ENCODE measurements around the gene RTL9. TPM values are rescaled to one million over a fixed set of nuclear protein-coding genes. Genes with fewer than 3 reads are reported as not detected.

RTL9 gene
- total RNA-seq, 2 experiments from 2014 or later = not detected

- no peak for DNase-seq
- CTCF ChIA-PET = no interaction called here
- Mint-ChIP-seq H3K4me3 (no peak overlapping the region), H3K9me3 (no peaks in the 10 kb centered on the region), H3K36me3 (ENCODE audit: low read depth) (no peaks in the 10 kb centered on the region), H3K4me1 (ENCODE audit: low read depth) (no peaks in the 10 kb centered on the region), H3K27me3 (ENCODE audit: low read depth) (no peaks in the 10 kb centered on the region), H3K27ac (no peak overlapping the region)
- intact Hi-C loops (cut with micrococcal nuclease) = no loop called here
Observed at GRCh38 chrX:110373310-110373709, 14.7 kb downstream of the RTL9 start.

GRCh38 chrX:110374559-110374958 lies 15.9 kb downstream of the RTL9 start:
- intact Hi-C loops (cut with micrococcal nuclease) = no loop called here
- Mint-ChIP-seq H3K9me3 (no peaks in the 10 kb centered on the region), H3K27me3 (ENCODE audit: low read depth) (no peaks in the 10 kb centered on the region), H3K36me3 (ENCODE audit: low read depth) (no peaks in the 10 kb centered on the region), H3K4me1 (ENCODE audit: low read depth) (no peaks in the 10 kb centered on the region), H3K4me3 (no peak overlapping the region), H3K27ac (no peak overlapping the region)
- no peak for DNase-seq
- CTCF ChIA-PET = no interaction called here

DNA sequence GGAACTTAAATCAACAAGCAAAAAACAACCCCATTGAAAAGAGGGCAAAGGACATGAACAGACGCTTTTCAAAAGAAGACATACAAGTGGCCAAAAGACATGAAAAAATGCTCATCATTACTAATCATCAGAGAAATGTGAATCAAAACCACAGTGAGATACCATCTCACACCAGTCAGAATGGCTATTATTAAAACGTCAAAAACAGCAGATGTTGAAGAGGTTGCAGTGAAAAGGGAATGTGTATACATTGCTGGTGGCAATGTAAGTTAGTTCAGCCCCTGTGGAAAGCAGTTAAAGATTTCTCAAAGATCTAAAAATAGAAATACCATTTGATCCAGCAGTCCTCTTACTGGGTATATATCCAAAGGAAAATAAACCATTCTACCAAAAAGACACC lies 22.6 kb downstream of the RTL9 start:
- no peak overlapping the region for H3K4me3 Mint-ChIP-seq
- H3K36me3 Mint-ChIP-seq (ENCODE audit: low read depth) = no peaks in the 10 kb centered on the region
- intact Hi-C loops (cut with micrococcal nuclease) = no loop called here
- H3K27me3 Mint-ChIP-seq (ENCODE audit: low read depth) = no peaks in the 10 kb centered on the region
- CTCF ChIA-PET = no interaction called here
- H3K9me3 Mint-ChIP-seq = no peaks in the 10 kb centered on the region
- no peak overlapping the region for H3K27ac Mint-ChIP-seq
- DNase-seq = no peak
- no peaks in the 10 kb centered on the region for H3K4me1 Mint-ChIP-seq (ENCODE audit: low read depth)

GRCh38 chrX:110383414-110383813 lies 24.8 kb downstream of the RTL9 start:
- Mint-ChIP-seq H3K9me3 (no peaks in the 10 kb centered on the region), H3K27ac (no peak overlapping the region), H3K4me1 (ENCODE audit: low read depth) (no peaks in the 10 kb centered on the region), H3K4me3 (no peak overlapping the region), H3K27me3 (ENCODE audit: low read depth) (peaks cover 2% of the 10 kb centered on the region), H3K36me3 (ENCODE audit: low read depth) (no peaks in the 10 kb centered on the region)
- DNase-seq = no peak
- intact Hi-C loops (cut with micrococcal nuclease) = no loop called here
- CTCF ChIA-PET = interaction anchor here (2.3 kb wide), 1 partner anchor 29 kb away, joined by 5 read pairs; no protein-coding TSS in a partner anchor

DNA sequence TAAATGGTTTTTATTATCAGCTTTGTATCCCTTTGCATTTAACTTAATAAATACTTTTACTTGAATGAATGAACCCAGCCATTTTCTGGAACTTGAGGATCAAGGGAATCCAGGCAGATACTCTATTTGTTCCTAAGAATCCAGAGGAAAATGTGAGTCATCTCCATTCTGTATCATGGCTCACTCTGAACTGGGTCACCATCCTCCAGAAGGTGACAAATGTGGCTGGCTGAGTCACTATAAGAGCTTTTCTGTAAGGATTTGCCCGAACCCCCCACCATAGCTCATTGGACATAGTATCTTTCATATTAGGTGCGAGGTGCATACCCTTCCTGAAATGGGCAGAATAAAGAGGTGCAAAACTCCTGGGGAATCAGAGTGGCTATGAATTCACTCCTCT lies 25.8 kb downstream of the RTL9 start:
- no peaks in the 10 kb centered on the region for H3K9me3 Mint-ChIP-seq
- no peak overlapping the region for H3K4me3 Mint-ChIP-seq
- DNase-seq = no peak
- H3K4me1 Mint-ChIP-seq (ENCODE audit: low read depth) = no peaks in the 10 kb centered on the region
- H3K27me3 Mint-ChIP-seq (ENCODE audit: low read depth) = peaks cover 2% of the 10 kb centered on the region
- no peak overlapping the region for H3K27ac Mint-ChIP-seq
- no peaks in the 10 kb centered on the region for H3K36me3 Mint-ChIP-seq (ENCODE audit: low read depth)
- intact Hi-C loops (cut with micrococcal nuclease) = no loop called here
- CTCF ChIA-PET = interaction anchor here (2.3 kb wide), 1 partner anchor 28 kb away, joined by 5 read pairs; no protein-coding TSS in a partner anchor

DNA sequence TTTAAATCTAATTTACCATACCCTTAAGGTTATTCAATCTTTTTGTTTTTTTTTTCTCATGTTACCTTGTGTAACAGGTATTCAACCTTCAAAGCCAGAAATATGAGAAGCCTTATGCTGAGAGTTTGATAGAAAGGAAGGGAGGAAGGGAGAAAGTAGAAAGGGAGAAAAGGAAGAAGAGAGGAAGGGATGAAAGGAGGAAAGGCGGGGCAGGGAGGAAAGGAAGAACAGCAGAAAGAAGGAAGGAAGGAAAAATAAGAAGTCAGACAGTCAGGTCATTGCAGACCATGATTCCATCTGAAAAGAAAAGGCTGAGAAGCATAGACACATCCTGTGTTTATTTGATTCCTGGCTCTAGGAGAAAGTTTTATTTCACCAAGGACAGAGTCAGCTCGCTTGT lies 30.9 kb downstream of the RTL9 start:
- Mint-ChIP-seq H3K36me3 (ENCODE audit: low read depth) (no peaks in the 10 kb centered on the region), H3K9me3 (no peaks in the 10 kb centered on the region), H3K27me3 (ENCODE audit: low read depth) (peaks cover 2% of the 10 kb centered on the region), H3K4me1 (ENCODE audit: low read depth) (no peaks in the 10 kb centered on the region), H3K4me3 (no peak overlapping the region), H3K27ac (no peak overlapping the region)
- CTCF ChIA-PET = interaction anchor here (1.1 to 1.3 kb wide), 2 partner anchors 14 to 19 kb away, joined by 3 to 4 read pairs; no protein-coding TSS in a partner anchor
- intact Hi-C loops (cut with micrococcal nuclease) = no loop called here
- DNase-seq = no peak

DNA sequence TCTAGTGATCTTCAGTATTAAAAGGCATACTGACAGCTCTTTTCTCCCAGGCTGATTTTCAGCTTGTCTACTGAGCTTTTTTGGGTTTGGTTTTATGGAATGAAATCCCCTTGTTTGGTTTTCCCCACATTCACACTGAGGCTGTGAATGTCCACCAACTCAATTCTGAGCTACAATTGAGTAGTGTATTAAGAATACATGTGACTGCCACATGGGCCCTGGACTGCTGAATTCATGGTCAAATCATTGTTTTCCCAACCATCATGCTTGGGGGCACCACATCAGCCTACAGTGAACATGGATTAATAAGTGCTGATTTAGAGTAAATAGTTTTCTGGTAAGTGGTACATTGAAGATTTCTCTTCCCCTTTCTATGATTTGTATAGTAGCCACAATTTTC lies 32.4 kb downstream of the RTL9 start:
- no peaks in the 10 kb centered on the region for H3K4me1 Mint-ChIP-seq (ENCODE audit: low read depth)

GRCh38 chrX:110394651-110395050 lies 36.0 kb downstream of the RTL9 start:
- Mint-ChIP-seq H3K27me3 (ENCODE audit: low read depth) (no peaks in the 10 kb centered on the region), H3K4me3 (no peak overlapping the region), H3K36me3 (ENCODE audit: low read depth) (no peaks in the 10 kb centered on the region), H3K27ac (no peak overlapping the region), H3K4me1 (ENCODE audit: low read depth) (no peaks in the 10 kb centered on the region), H3K9me3 (no peaks in the 10 kb centered on the region)
- no peak for DNase-seq
- intact Hi-C loops (cut with micrococcal nuclease) = no loop called here
- CTCF ChIA-PET = no interaction called here

More for the DNA sequence above, 32.4 kb downstream of the RTL9 start:
- Mint-ChIP-seq H3K9me3 (no peaks in the 10 kb centered on the region), H3K27ac (no peak overlapping the region), H3K36me3 (ENCODE audit: low read depth) (no peaks in the 10 kb centered on the region), H3K27me3 (ENCODE audit: low read depth) (peaks cover 2% of the 10 kb centered on the region), H3K4me3 (no peak overlapping the region)
- CTCF ChIA-PET = interaction anchor here (1.1 to 1.3 kb wide), 3 partner anchors 18 to 245 kb away, joined by 3 to 4 read pairs (median 3); no protein-coding TSS in a partner anchor
- no peak for DNase-seq
- intact Hi-C loops (cut with micrococcal nuclease) = no loop called here

GRCh38 chrX:110395877-110396276 lies 37.2 kb downstream of the RTL9 start:
- Mint-ChIP-seq H3K4me1 (ENCODE audit: low read depth) (no peaks in the 10 kb centered on the region), H3K27me3 (ENCODE audit: low read depth) (no peaks in the 10 kb centered on the region), H3K36me3 (ENCODE audit: low read depth) (no peaks in the 10 kb centered on the region), H3K27ac (no peak overlapping the region), H3K4me3 (no peak overlapping the region), H3K9me3 (no peaks in the 10 kb centered on the region)
- intact Hi-C loops (cut with micrococcal nuclease) = no loop called here
- no peak for DNase-seq
- CTCF ChIA-PET = no interaction called here

DNA sequence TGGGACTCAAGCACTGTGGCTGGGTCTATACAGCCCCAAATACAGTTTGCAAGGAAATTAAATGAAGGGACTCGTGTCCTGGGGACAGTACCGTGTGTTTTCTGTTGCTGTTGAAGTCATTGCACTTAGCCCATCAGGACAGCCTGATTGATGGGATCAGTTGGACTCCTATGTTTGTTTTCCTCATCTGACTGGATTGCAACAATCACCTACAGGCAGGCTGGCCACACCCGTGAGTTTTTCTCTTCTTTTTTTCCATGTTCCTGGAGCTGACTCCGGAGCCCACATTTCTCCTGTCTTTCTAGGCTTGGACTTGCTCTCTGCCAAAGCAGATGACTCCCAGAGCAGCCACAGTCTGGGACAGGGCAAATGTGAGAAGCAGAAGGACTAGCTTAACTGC lies 38.1 kb downstream of the RTL9 start:
- intact Hi-C loops (cut with micrococcal nuclease) = no loop called here
- Mint-ChIP-seq H3K4me3 (no peak overlapping the region), H3K4me1 (ENCODE audit: low read depth) (no peaks in the 10 kb centered on the region), H3K9me3 (no peaks in the 10 kb centered on the region), H3K27me3 (ENCODE audit: low read depth) (no peaks in the 10 kb centered on the region), H3K27ac (no peak overlapping the region), H3K36me3 (ENCODE audit: low read depth) (no peaks in the 10 kb centered on the region)
- no peak for DNase-seq
- CTCF ChIA-PET = interaction anchor here (0.6 kb wide), 1 partner anchor 249 kb away, joined by 3 read pairs; no protein-coding TSS in a partner anchor

- Mint-ChIP-seq H3K27ac (no peak overlapping the region), H3K4me3 (no peak overlapping the region), H3K4me1 (ENCODE audit: low read depth) (no peaks in the 10 kb centered on the region), H3K9me3 (no peaks in the 10 kb centered on the region), H3K36me3 (ENCODE audit: low read depth) (no peaks in the 10 kb centered on the region), H3K27me3 (ENCODE audit: low read depth) (no peaks in the 10 kb centered on the region)
- intact Hi-C loops (cut with micrococcal nuclease) = no loop called here
- CTCF ChIA-PET = interaction anchor here (0.6 kb wide), 1 partner anchor 8 kb away, joined by 3 read pairs; no protein-coding TSS in a partner anchor
- DNase-seq = no peak
Observed at GRCh38 chrX:110397339-110397738, 38.7 kb downstream of the RTL9 start.

- Mint-ChIP-seq H3K4me1 (ENCODE audit: low read depth) (no peaks in the 10 kb centered on the region), H3K9me3 (no peaks in the 10 kb centered on the region), H3K27ac (no peak overlapping the region), H3K4me3 (no peak overlapping the region), H3K36me3 (ENCODE audit: low read depth) (no peaks in the 10 kb centered on the region), H3K27me3 (ENCODE audit: low read depth) (no peaks in the 10 kb centered on the region)
- intact Hi-C loops (cut with micrococcal nuclease) = no loop called here
- DNase-seq = no peak
- CTCF ChIA-PET = no interaction called here
Observed at GRCh38 chrX:110397904-110398303, 39.3 kb downstream of the RTL9 start.

DNA sequence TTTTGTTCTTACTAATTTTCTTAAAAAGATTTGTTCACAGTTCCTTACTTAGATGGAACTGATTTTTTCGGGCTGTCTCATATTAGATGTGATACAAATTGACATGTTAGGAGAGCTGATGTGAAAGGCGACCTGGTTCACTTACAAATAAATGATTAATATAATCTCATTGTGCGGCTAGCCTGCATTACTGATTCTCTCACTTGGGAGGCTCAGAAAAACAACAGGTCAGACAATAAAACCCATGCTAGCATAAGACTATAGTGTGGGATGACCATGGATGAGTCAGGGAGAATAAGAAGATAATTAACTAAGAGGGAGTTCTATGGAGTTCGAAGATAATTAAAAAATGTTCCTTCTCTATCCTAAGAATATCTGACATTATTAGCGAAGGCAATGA lies 40.8 kb downstream of the RTL9 start:
- Mint-ChIP-seq H3K27me3 (ENCODE audit: low read depth) (no peaks in the 10 kb centered on the region), H3K27ac (no peak overlapping the region), H3K4me1 (ENCODE audit: low read depth) (no peaks in the 10 kb centered on the region), H3K36me3 (ENCODE audit: low read depth) (no peaks in the 10 kb centered on the region), H3K9me3 (no peaks in the 10 kb centered on the region), H3K4me3 (no peak overlapping the region)
- intact Hi-C loops (cut with micrococcal nuclease) = no loop called here
- CTCF ChIA-PET = no interaction called here
- no peak for DNase-seq

DNA sequence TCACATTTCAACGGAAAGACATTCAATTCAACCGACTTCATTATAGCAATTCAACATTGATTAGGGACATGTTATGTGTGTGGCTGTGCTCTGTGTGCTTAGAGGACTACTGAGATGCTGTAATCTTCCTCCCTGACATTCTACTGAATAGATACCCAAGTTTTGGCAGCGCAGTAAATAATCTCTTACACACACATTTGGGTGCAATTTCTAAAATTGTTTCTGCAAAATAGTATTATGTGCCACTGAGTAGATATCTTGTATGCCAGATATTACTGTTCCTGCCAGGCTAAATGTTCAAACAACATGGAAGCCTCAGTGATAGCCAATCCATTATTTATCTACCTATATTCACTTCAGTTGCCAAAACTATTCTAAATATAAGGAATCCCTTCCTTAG lies 41.3 kb downstream of the RTL9 start:
- no peak overlapping the region for H3K4me3 Mint-ChIP-seq
- no peaks in the 10 kb centered on the region for H3K9me3 Mint-ChIP-seq
- no peaks in the 10 kb centered on the region for H3K36me3 Mint-ChIP-seq (ENCODE audit: low read depth)
- H3K4me1 Mint-ChIP-seq (ENCODE audit: low read depth) = no peaks in the 10 kb centered on the region
- CTCF ChIA-PET = no interaction called here
- no peaks in the 10 kb centered on the region for H3K27me3 Mint-ChIP-seq (ENCODE audit: low read depth)
- DNase-seq = no peak
- intact Hi-C loops (cut with micrococcal nuclease) = no loop called here
- no peak overlapping the region for H3K27ac Mint-ChIP-seq

Measured in activated naive CD4-positive, alpha-beta T cell treated with anti-CD3 and anti-CD28 coated beads for 36 hours (primary cell).